Sigmoid colon (tissue), 7 donors: ENCODE results near the gene HPS4. TPM values are rescaled to one million over a fixed set of nuclear protein-coding genes. Genes with fewer than 3 reads are reported as not detected.

Experiments
- DNase-seq: peaks from one replicate; pipeline ENCODE4 v3.0.0-alpha.2; 2019
- H3K27ac ChIP-seq, 4 donors: fragments of 200-600 bp; sonication (generic); one replicate each; pipeline ENCODE4 v1.5.1; 2016 to 2019; ENCODE audit warnings: mild to moderate bottlenecking in 1 of 4
- H3K27me3 ChIP-seq, 3 donors: fragments of 200-600 bp; sonication (generic); one replicate each; pipeline ENCODE4 v1.5.1; 2019; ENCODE audit warnings: mild to moderate bottlenecking in 1 of 3
- H3K36me3 ChIP-seq, 4 donors: fragments of 200-600 bp; sonication (generic); one replicate each; pipeline ENCODE4 v1.5.1; 2016 to 2019
- H3K4me1 ChIP-seq, 4 donors: fragments of 200-600 bp; sonication (generic); one replicate each; pipeline ENCODE4 v1.5.1; 2017 to 2019
- H3K4me3 ChIP-seq, 4 donors: fragments of 200-600 bp; sonication (generic); one replicate each; pipeline ENCODE4 v1.5.1; 2017 to 2019; ENCODE audit warnings: mild to moderate bottlenecking in 2 of 4, moderate library complexity in 1 of 4
- H3K9me3 ChIP-seq, 4 donors: fragments of 200-600 bp in 3 of 4; sonication (generic) in 3 of 4; one replicate each; pipeline versions ENCODE4 v1.5.1 to v1.6.1; 2013 to 2019
- CTCF ChIP-seq, 4 experiments: fragments of 450-650 bp in 3 of 4; fragments of 200-600 bp in 1 of 4; IDR thresholded peaks; one replicate each; pipeline ENCODE4 v1.5.1; 2016 to 2019; ENCODE audit warnings: antibody characterized with exemption in 4 of 4, mild to moderate bottlenecking in 3 of 4, moderate library complexity in 2 of 4
- EP300 ChIP-seq, 4 donors: sonication (generic); formaldehyde crosslinking; IDR thresholded peaks; one replicate each; pipeline ENCODE4 v1.6.1; 2017; ENCODE audit warnings: antibody characterized with exemption in 4 of 4
- POLR2A ChIP-seq, 2 donors: fragments of 450-650 bp; IDR thresholded peaks; one replicate each; pipeline ENCODE4 v1.6.1; 2016; ENCODE audit warnings: antibody characterized with exemption in 2 of 2, mild to moderate bottlenecking in 2 of 2, moderate library complexity in 2 of 2
- POLR2AphosphoS5 ChIP-seq, 4 donors: sonication (generic); formaldehyde crosslinking; IDR thresholded peaks; one replicate each; pipeline ENCODE4 v1.6.1; 2017; ENCODE audit warnings: antibody characterized with exemption in 4 of 4
- WGBS, 2 donors: extraction: QIAGEN DNeasy Blood & Tissue Kit; methylation state at CpG; one replicate each; pipeline ENCODE4 v1.1.7; 2013; 5-methylcytosine and 5-hydroxymethylcytosine counted together
- intact Hi-C: fragments of 100-400 bp; cut with DNase I; formaldehyde crosslinking; loops from one replicate; pipeline ENCODE4 v1.15.1; 2023
- polyA plus RNA-seq, 3 donors: library from polyadenylated mRNA; stranded (reverse); fragments of 200-250 nt; gene quantifications; one replicate each; pipeline ENCODE4 v1.2.3, GENCODE V29; 2013
- total RNA-seq, 4 donors: library from RNA; depleted of rRNA; stranded (reverse); fragments of >200 nt; gene quantifications; one replicate each; pipeline ENCODE4 v1.1.0, GENCODE V29; 2016
- donor health status: healthy with polysubstance abuse.
- donor health status: Bipolar disorder and iron deficiency.
- donor health status: healthy.

Gene HPS4
- total and polyA plus RNA-seq, 7 donors, result 4.8 to 48.7 (median 19.0) TPM

GRCh38 chr22:26485013-26485412 lies 1.4 kb upstream of the HPS4 start:
- Histone ChIP-seq H3K36me3 (peaks cover 9 to 38% (median 23%) of the 10 kb centered on the region in 4 donors), H3K9me3 (no peaks in the 10 kb centered on the region), H3K27ac (peak overlapping the region; percentile 88 to 96 (median 92)), H3K4me3 (no peak overlapping the region), H3K4me1 (peaks cover 0 to 49% (median 44%) of the 10 kb centered on the region in 4 donors), H3K27me3 (no peaks in the 10 kb centered on the region)
- intact Hi-C loops, result no loop called here
- DNase-seq, result no peak
- TF ChIP-seq EP300 (IDR thresholded peaks at IDR 0.05) (no peak), POLR2A (IDR thresholded peaks at IDR 0.05) (no peak), POLR2AphosphoS5 (IDR thresholded peaks at IDR 0.05) (no peak), CTCF (IDR thresholded peaks at IDR 0.05) (no peak)
- WGBS, 2 donors, result 57 to 75% methylated on average over 7 of the region's 7 CpGs

DNA sequence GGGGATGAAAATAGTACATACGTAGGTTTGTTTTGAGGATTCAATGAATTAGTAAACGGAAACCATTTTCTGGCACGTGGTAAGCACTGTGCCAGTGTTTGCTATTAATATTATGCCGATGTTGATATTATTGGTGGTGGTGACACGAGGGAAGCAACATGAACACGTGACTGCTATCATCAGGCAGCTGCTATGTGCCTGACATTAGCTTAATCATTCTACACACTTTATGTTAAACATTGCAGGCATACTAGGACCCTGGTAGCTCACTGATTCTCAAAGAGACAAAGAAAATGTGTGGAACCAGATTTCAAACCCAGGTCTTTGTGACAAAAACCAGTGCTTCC lies 750 bp upstream of the HPS4 start:
- Histone ChIP-seq H3K36me3 (peaks cover 9 to 31% (median 16%) of the 10 kb centered on the region in 4 donors), H3K27ac (peak overlapping the region; percentile 88 to 96 (median 92)), H3K9me3 (no peaks in the 10 kb centered on the region), H3K4me1 (peaks cover 0 to 55% (median 51%) of the 10 kb centered on the region in 4 donors), H3K27me3 (no peaks in the 10 kb centered on the region), H3K4me3 (peak overlapping the region; percentile 71 to 99 (median 84))
- 6 to 9% methylated on average over 6 of the region's 6 CpGs for WGBS, 2 donors
- intact Hi-C loops, result no loop called here
- no peak for DNase-seq
- TF ChIP-seq CTCF (IDR thresholded peaks at IDR 0.05) (no peak), POLR2A (IDR thresholded peaks at IDR 0.05) (no peak), POLR2AphosphoS5 (IDR thresholded peaks at IDR 0.05) (no peak), EP300 (IDR thresholded peaks at IDR 0.05) (no peak)

DNA sequence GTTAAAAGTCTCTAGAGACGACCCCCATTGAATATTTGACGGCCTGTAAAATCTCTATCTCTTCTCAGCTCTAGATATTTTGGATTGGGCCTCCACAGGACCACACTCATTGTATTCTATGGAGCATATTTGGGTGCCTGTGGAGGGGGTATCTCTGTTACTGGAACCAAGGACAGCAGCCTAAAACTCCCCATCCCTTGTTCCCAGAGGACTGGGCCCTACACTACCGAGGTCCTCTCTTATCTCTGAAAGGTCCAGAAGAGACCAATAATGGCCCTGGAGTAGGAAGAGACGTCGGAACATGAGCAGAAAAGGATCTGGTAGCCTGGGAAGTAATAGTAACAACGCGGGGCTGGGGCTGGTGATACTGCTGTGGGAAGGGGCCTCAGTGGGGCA lies 542 bp downstream of the HPS4 start:
- Histone ChIP-seq H3K27me3 (no peaks in the 10 kb centered on the region), H3K9me3 (no peaks in the 10 kb centered on the region), H3K4me1 (peaks cover 0 to 63% (median 57%) of the 10 kb centered on the region in 4 donors), H3K4me3 (peak overlapping the region; percentile 71 to 99 (median 84)), H3K27ac (peak overlapping the region; percentile 88 to 96 (median 92)), H3K36me3 (peaks cover 2 to 20% (median 5%) of the 10 kb centered on the region in 4 donors)
- TF ChIP-seq EP300 (IDR thresholded peaks at IDR 0.05) (no peak), POLR2A (IDR thresholded peaks at IDR 0.05) (no peak), CTCF (IDR thresholded peaks at IDR 0.05) (no peak), POLR2AphosphoS5 (IDR thresholded peaks at IDR 0.05) (no peak)
- 5 to 10% methylated on average over 7 of the region's 7 CpGs for WGBS, 2 donors
- DNase-seq, result no peak
- intact Hi-C loops, result no loop called here

DNA sequence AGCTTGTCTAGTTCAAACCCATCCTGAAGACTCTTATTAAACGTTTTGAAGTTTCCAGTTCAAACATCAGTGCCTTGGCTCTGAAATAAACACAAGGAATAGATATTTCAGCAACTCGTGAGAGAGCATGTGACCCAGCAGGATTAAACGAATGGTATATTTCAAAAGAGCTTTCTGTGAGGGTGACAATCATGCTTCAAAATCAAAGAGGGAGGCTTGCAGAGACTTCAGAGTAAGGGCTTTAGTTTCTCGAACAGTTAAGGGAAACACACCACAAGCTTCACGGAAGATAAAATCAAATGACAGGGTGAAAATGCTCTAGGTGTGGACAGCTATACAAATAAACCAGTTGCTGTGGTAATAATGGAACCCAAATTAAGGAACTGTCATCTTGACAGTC lies 1.4 kb downstream of the HPS4 start:
- no peak for DNase-seq
- TF ChIP-seq EP300 (IDR thresholded peaks at IDR 0.05), result no peak
- TF ChIP-seq POLR2AphosphoS5 (IDR thresholded peaks at IDR 0.05), result no peak
- TF ChIP-seq POLR2A (IDR thresholded peaks at IDR 0.05), result no peak
- no peak for TF ChIP-seq CTCF (IDR thresholded peaks at IDR 0.05)
- Histone ChIP-seq H3K4me3 (no peak overlapping the region), H3K4me1 (peaks cover 0 to 63% (median 57%) of the 10 kb centered on the region in 4 donors), H3K9me3 (no peaks in the 10 kb centered on the region), H3K36me3 (peaks cover 0 to 20% (median under 1%) of the 10 kb centered on the region in 4 donors), H3K27ac (peak overlapping the region in 1 of 4 donors; percentile 91), H3K27me3 (no peaks in the 10 kb centered on the region)
- intact Hi-C loops, result no loop called here
- 47 to 50% methylated on average over 5 of the region's 5 CpGs for WGBS, 2 donors

DNA sequence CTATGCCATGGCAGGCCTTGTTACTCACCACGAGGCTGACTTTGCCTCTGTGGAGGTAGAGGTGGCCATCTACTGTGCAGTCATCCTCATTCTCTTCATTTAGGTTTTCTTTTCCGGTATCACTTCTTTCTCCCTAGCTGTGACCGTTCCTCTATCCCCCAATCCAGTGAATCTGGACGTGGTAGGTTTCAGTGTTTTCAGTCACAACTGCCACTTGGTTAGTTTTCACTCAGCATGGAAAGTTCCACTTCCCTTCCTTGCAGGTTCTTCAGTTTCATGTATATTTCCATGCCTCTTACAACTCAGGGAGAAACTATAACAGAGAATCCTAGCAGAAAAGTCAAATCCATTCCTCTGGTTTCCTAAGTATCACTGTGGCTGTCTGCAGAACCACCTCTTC lies 1.9 kb downstream of the HPS4 start:
- peaks cover 0 to 63% (median 57%) of the 10 kb centered on the region in 4 donors for H3K4me1 ChIP-seq
- DNase-seq, result no peak
- WGBS, 2 donors, result 73 to 86% methylated on average over 4 of the region's 4 CpGs
- H3K36me3 ChIP-seq, result peaks cover 0 to 23% (median 3%) of the 10 kb centered on the region in 4 donors
- intact Hi-C loops, result no loop called here
- no peak overlapping the region for H3K27ac ChIP-seq
- no peak overlapping the region for H3K4me3 ChIP-seq
- no peaks in the 10 kb centered on the region for H3K9me3 ChIP-seq
- TF ChIP-seq EP300 (IDR thresholded peaks at IDR 0.05), result no peak
- no peak for TF ChIP-seq POLR2A (IDR thresholded peaks at IDR 0.05)
- no peak for TF ChIP-seq POLR2AphosphoS5 (IDR thresholded peaks at IDR 0.05)
- TF ChIP-seq CTCF (IDR thresholded peaks at IDR 0.05), result no peak
- H3K27me3 ChIP-seq, result no peaks in the 10 kb centered on the region
